Stimulated activated CD8-positive, alpha-beta memory T cell treated with anti-CD3 and anti-CD28 coated beads, Interleukin-12 subunit alpha, Interleukin-12 subunit beta, amount 100 ng/mL, for 24 hours (primary cell): ENCODE results near the gene B4GALT2.

ENCODE experiments used
- DNase-seq: peaks from one replicate; pipeline ENCODE4 v3.0.0-alpha.2; 2020; ENCODE audit errors: extremely low read depth

Gene B4GALT2

GRCh38 chr1:44002606-44003157 lies 23.7 kb downstream of the B4GALT2 start:
- DNase-seq, result no peak

- DNase-seq, result no peak
These were observed 29.2 kb downstream of the B4GALT2 start for GRCh38 chr1:44008259-44008658.

- no peak for DNase-seq
These were observed 32.0 kb downstream of the B4GALT2 start for GRCh38 chr1:44010935-44011471.

DNA sequence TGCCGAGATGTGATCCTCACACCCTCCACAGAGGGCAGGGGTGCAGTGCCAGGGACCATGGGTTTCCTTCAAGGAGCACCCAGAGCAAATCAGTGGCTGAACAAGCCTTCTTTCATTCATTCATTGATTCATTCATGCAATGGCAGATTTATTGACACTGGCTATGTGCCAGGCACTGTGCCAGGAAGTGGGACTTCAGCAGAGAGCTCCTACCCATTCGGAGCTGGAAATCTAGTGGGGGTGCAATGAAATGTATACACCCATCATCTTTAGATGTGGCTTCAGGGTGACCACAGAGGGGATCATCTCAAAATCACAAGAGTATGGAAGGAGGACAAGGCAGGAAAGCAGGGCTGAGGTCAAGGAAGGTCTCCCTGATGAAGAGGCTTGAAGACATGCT lies 33.4 kb downstream of the B4GALT2 start:
- no peak for DNase-seq

GRCh38 chr1:44012941-44013609 lies 34.1 kb downstream of the B4GALT2 start:
- DNase-seq, result no peak

- no peak for DNase-seq
These were observed 34.9 kb downstream of the B4GALT2 start for GRCh38 chr1:44013949-44014348.

GRCh38 chr1:44014365-44015104 lies 35.5 kb downstream of the B4GALT2 start:
- no peak for DNase-seq

DNA sequence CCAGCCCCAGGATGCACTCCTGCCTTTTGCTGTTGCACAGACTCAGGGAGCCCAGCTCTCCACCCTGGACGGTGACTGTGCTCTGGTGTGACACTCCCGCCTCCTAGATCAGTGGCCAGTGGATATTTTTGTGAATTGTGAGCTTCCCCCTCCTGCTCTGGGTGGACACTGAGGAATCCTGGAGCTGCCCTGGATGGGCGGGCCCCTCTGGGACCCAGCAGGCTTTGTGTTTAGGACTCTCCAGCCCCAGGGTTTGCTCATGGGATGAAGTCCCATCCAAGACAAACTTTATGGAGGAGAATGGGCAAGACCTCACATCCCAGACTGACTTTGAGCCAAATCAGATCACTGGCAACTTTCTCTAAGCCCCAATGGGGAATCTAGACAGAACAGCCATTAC lies 36.2 kb downstream of the B4GALT2 start:
- DNase-seq, result no peak

DNA sequence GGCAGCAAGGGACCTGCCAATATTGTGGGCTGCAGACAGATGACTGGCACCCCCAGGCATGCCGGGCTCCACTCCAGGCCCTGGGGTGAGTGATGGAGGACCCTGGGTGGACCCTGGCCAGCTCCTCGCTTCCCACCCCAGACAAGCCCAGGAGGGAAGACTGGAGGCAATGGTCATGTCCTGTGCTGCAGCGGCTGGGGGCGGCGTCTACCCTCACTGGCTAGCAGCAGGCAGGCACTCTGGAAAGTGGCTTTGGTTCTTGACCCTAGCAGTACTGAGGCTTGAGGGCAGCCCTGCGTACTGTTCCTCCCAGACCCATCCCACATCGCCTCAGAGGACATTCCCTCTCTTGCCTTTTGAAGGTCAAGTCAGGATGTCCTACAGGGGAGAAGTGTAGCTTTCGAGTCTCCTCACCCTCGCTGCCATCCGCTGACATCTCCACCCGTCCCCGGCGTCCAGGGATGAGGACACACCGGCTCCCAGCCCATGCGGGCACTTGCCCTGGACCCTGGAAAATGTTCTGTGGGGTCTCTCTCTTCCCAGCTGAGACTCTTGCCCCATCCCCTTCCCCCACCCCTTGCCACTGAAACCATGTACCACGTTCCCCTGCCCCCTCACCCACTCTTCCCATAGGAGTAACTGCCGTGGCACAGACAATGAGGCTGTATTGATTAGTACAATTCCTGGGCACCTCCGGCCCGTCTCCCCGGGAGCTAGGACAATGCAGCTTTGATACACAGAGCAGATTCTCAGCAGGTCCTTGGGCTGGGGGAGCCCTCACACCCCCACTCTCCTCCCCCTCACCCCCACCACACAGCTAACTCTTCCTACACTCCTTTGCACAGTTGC lies 37.3 kb downstream of the B4GALT2 start:
- no peak for DNase-seq

GRCh38 chr1:44016890-44017400 lies 37.9 kb downstream of the B4GALT2 start:
- no peak for DNase-seq

GRCh38 chr1:44019466-44019948 lies 40.5 kb downstream of the B4GALT2 start:
- no peak for DNase-seq

DNA sequence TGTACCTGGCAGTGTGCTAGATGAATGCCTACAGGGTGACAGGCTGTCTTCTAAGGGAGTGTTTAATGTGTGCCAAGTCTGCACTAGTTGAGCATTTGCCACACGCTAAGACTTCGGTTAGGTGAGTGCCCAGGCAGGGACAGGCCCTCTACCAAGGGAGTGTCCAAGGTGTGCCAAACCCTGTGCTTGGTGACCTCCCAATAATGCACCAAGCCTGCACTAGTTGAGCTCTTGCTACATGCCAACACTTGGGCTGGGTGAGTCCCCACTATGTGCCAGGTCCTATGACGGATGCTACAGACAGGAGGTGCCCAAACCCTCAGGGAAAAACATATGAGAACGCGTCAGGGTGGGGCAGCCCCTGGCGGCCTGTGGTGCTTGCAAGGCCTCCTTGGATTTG lies 41.5 kb downstream of the B4GALT2 start:
- no peak for DNase-seq

GRCh38 chr1:44021156-44021555 lies 42.1 kb downstream of the B4GALT2 start:
- DNase-seq, result no peak

GRCh38 chr1:44021581-44022321 lies 42.7 kb downstream of the B4GALT2 start:
- no peak for DNase-seq

DNA sequence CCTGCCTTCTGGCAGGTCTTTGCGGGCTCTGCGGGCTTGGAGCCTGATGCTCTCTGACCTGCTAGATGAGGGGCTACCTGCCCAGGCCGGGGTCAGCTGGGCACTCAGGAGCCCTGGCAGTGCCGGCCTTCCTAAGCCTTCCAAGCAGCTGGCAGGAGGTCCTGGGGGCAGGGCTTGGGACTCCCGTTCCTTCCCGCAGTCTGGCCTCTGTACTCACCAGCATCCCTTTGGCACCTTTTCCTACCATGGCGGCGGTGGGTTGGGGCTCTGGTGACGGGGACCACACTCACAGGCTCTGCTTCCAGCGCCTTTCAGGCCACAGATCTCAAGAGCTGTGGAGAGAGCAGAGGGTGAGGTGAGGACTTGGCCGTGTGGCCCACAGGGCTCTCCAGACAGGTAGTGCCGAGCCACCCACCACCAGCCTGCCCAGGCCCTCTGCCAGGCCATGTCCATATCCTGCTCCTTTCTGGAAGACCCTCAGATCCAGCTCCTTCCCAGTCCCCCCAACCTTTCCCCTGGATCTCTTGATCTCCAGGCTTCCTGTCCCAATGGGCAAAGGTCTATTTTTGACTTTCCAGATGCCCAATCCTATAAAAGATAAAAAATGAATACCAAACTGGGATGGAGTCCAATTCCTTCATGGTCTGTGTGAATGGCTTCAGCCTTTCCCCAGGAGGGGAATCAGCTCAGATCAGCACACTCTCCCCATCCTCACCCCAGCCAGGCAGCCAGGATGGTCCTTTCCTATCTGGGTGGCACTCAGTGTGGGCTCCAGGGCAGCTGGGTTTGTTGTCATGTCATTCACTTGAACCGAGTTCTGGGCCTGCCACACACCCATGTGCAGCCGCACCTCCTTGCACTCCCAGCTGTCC lies 45.3 kb downstream of the B4GALT2 start:
- DNase-seq, result no peak

GRCh38 chr1:44024903-44025525 lies 46.0 kb downstream of the B4GALT2 start:
- no peak for DNase-seq

- DNase-seq, result no peak
These were observed 46.8 kb downstream of the B4GALT2 start for GRCh38 chr1:44025816-44026215.

- DNase-seq, result no peak
These were observed 48.3 kb downstream of the B4GALT2 start for GRCh38 chr1:44027320-44027719.

DNA sequence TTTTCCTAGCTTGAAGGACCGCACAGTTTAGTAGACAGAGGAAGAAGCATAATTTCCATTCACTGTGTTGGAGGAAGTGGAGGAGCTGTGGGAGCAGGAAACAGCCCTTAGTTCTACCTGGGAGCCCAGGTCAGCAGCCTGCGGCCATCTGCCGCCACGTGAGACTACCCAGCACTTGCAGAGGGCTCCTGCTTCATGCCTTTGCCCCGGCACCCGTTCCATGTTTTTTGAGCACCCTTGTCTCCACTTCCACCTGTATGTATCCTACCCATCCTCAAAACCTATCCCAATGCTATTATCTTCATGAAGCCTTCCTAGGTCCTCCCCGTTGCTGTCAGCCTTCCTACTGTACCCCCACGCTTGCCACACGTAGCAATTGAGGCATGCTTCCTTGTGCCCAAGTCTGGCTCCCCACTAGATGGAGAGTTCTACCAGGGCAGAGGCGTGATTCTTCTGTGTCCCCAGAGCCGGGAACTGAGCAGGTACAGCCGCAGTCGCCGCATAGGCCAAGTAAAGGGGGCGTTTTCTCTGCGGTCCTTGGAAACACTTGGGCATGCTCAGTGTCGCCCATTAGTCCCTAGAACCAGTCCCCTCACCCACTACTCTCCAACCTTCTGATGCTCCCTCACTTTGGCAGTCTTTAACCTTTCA lies 50.4 kb downstream of the B4GALT2 start:
- DNase-seq, result no peak
